ENCODE measurements around the gene TUG1.

TUG1 gene

GRCh38 chr22:30968924-30969531 lies at the start of gene TUG1:
Gene TUG1 (plus strand): TSS chr22:30969265.
- H3K27ac ChIP-seq, result peak within 1 kb of the TSS; percentile 89
- TF ChIP-seq CTCF (IDR thresholded peaks at IDR 0.05), result no peak
- no peak for TF ChIP-seq ZFX (IDR thresholded peaks at IDR 0.05; ENCODE audit: borderline replicate concordance)

GRCh38 chr22:30919973-30920372 lies 49.1 kb upstream of the TUG1 start:
- no peak for TF ChIP-seq CTCF (IDR thresholded peaks at IDR 0.05)
- TF ChIP-seq ZFX (IDR thresholded peaks at IDR 0.05; ENCODE audit: borderline replicate concordance), result no peak
- no peak overlapping the region for H3K27ac ChIP-seq

GRCh38 chr22:30920407-30920806 lies 48.7 kb upstream of the TUG1 start:
- no peak for TF ChIP-seq ZFX (IDR thresholded peaks at IDR 0.05; ENCODE audit: borderline replicate concordance)
- TF ChIP-seq CTCF (IDR thresholded peaks at IDR 0.05), result peak; percentile 96
- H3K27ac ChIP-seq, result no peak overlapping the region

GRCh38 chr22:30921108-30921507 lies 48.0 kb upstream of the TUG1 start:
- TF ChIP-seq CTCF (IDR thresholded peaks at IDR 0.05) (no peak), ZFX (IDR thresholded peaks at IDR 0.05; ENCODE audit: borderline replicate concordance) (no peak)
- H3K27ac ChIP-seq, result peak overlapping the region; percentile 86

- peak overlapping the region; percentile 86 for H3K27ac ChIP-seq
- TF ChIP-seq ZFX (IDR thresholded peaks at IDR 0.05; ENCODE audit: borderline replicate concordance) (no peak), CTCF (IDR thresholded peaks at IDR 0.05) (0 out of 2 replicates have a peak, but pooled peaks have one; percentile 2)
Measured at GRCh38 chr22:30922151-30922611, 46.9 kb upstream of the TUG1 start.

- H3K27ac ChIP-seq, result no peak overlapping the region
- TF ChIP-seq ZFX (IDR thresholded peaks at IDR 0.05; ENCODE audit: borderline replicate concordance), result no peak
- no peak for TF ChIP-seq CTCF (IDR thresholded peaks at IDR 0.05)
Measured at GRCh38 chr22:30923168-30923900, 45.7 kb upstream of the TUG1 start.

- H3K27ac ChIP-seq, result no peak overlapping the region
- TF ChIP-seq CTCF (IDR thresholded peaks at IDR 0.05) (no peak), ZFX (IDR thresholded peaks at IDR 0.05; ENCODE audit: borderline replicate concordance) (no peak)
Measured at GRCh38 chr22:30925667-30926066, 43.4 kb upstream of the TUG1 start.
